Esophagus muscularis mucosa (tissue), 4 donors: ENCODE data around the gene EVI2B. TPM values are rescaled to one million over a fixed set of nuclear protein-coding genes. Genes with fewer than 3 reads are reported as not detected.

Experiments
- DNase-seq: peaks from one replicate; pipeline ENCODE4 v3.0.0-alpha.2; 2017; ENCODE audit errors: extremely low spot score
- H3K27ac ChIP-seq, 4 donors: fragments of 200-600 bp; sonication (generic); replicated peaks in 1 of 4; 1 replicate in 3 of 4; 2 replicates in 1 of 4; pipeline ENCODE4 v1.5.1; 2016 to 2019; ENCODE audit warnings: mild to moderate bottlenecking in 1 of 4
- H3K27me3 ChIP-seq, 4 donors: fragments of 200-600 bp; sonication (generic); one replicate each; pipeline versions ENCODE4 v1.5.1 to v1.6.0; 2016 to 2019
- H3K36me3 ChIP-seq, 4 donors: fragments of 200-600 bp; sonication (generic); one replicate each; pipeline ENCODE4 v1.5.1; 2016 to 2019
- H3K4me1 ChIP-seq, 4 donors: fragments of 200-600 bp; sonication (generic); one replicate each; pipeline ENCODE4 v1.5.1; 2016 to 2019
- H3K4me3 ChIP-seq, 4 donors: fragments of 200-600 bp; sonication (generic); 1 replicate in 2 of 4; 2 replicates in 2 of 4; pipeline ENCODE4 v1.5.1; 2016 to 2019; ENCODE audit warnings: mild to moderate bottlenecking in 4 of 4, moderate library complexity in 1 of 4
- H3K9me3 ChIP-seq, 4 donors: fragments of 200-600 bp; sonication (generic); 1 replicate in 3 of 4; 2 replicates in 1 of 4; pipeline ENCODE4 v1.5.1; 2016 to 2019
- EP300 ChIP-seq: sonication (generic); formaldehyde crosslinking; IDR thresholded peaks from one replicate; pipeline ENCODE4 v1.6.1; 2017; ENCODE audit warnings: antibody characterized with exemption
- POLR2A ChIP-seq: fragments of 450-650 bp; IDR thresholded peaks from one replicate; pipeline ENCODE4 v1.6.1; 2017; ENCODE audit warnings: antibody characterized with exemption, moderate library complexity, mild to moderate bottlenecking, low read depth
- POLR2AphosphoS5 ChIP-seq, 2 donors: sonication (generic); formaldehyde crosslinking; IDR thresholded peaks; one replicate each; pipeline ENCODE4 v1.6.1; 2017; ENCODE audit warnings: antibody characterized with exemption in 2 of 2
- WGBS: methylation state at CpG from one replicate; pipeline ENCODE4 v1.1.5; 2018; 5-methylcytosine and 5-hydroxymethylcytosine counted together
- intact Hi-C: fragments of 100-400 bp; cut with DNase I; formaldehyde crosslinking; loops from one replicate; pipeline ENCODE4 v1.15.1; 2023
- total RNA-seq, 4 donors: library from RNA; depleted of rRNA; stranded (reverse); fragments of >200 nt; gene quantifications; one replicate each; pipeline versions ENCODE4 v1.1.0 to v1.2.1, GENCODE V29; 2016
- TF ChIP-seq, protein P1 (sequence below), 3 experiments: fragments of 200-600 bp in 2 of 3; fragments of 450-650 bp in 1 of 3; sonication (generic) in 2 of 3; IDR thresholded peaks; one replicate each; pipeline ENCODE4 v1.5.1; 2017 to 2019; ENCODE audit warnings: antibody characterized with exemption in 3 of 3, mild to moderate bottlenecking in 2 of 3, moderate library complexity in 1 of 3

EVI2B gene
- total RNA-seq, 4 donors from 2014 or later = 4.3 to 14.2 (median 7.9) TPM

DNA sequence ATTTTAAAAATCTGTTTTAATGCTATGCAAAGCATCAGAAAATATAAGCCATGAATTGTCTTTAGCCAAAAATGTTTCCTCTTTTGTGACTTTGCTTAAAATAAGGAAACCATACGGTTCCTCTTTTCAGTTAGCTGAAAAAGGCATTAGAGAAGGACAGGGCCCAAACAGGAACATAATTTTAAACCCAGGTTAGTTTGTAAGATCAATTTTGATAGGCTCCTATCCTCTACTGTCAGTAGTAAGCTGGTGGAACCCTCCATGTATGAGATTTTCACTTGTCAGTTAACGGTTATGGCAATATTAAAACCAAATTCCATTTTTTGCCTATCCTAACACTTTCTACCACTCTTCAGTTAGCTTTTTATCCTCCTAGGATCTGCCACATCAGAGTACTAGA, 4.3 kb downstream of the EVI2B start:
- Histone ChIP-seq H3K9me3 (no peaks in the 10 kb centered on the region), H3K27ac (peak overlapping the region in 3 of 4 donors; percentile 2 to 20 (median 11)), H3K4me3 (no peak overlapping the region), H3K36me3 (peaks cover 0 to 7% (median 2%) of the 10 kb centered on the region in 4 donors), H3K4me1 (no peaks in the 10 kb centered on the region), H3K27me3 (no peaks in the 10 kb centered on the region)
- intact Hi-C loops = no loop called here
- no peak for DNase-seq
- 75% methylated on average over 2 of the region's 2 CpGs for WGBS
- TF ChIP-seq EP300 (no peak), POLR2AphosphoS5 (IDR thresholded peaks at IDR 0.05) (no peak), POLR2A (no peak)
- TF ChIP-seq, protein P1, sequence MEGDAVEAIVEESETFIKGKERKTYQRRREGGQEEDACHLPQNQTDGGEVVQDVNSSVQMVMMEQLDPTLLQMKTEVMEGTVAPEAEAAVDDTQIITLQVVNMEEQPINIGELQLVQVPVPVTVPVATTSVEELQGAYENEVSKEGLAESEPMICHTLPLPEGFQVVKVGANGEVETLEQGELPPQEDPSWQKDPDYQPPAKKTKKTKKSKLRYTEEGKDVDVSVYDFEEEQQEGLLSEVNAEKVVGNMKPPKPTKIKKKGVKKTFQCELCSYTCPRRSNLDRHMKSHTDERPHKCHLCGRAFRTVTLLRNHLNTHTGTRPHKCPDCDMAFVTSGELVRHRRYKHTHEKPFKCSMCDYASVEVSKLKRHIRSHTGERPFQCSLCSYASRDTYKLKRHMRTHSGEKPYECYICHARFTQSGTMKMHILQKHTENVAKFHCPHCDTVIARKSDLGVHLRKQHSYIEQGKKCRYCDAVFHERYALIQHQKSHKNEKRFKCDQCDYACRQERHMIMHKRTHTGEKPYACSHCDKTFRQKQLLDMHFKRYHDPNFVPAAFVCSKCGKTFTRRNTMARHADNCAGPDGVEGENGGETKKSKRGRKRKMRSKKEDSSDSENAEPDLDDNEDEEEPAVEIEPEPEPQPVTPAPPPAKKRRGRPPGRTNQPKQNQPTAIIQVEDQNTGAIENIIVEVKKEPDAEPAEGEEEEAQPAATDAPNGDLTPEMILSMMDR (IDR thresholded peaks at IDR 0.05) = no peak

DNA sequence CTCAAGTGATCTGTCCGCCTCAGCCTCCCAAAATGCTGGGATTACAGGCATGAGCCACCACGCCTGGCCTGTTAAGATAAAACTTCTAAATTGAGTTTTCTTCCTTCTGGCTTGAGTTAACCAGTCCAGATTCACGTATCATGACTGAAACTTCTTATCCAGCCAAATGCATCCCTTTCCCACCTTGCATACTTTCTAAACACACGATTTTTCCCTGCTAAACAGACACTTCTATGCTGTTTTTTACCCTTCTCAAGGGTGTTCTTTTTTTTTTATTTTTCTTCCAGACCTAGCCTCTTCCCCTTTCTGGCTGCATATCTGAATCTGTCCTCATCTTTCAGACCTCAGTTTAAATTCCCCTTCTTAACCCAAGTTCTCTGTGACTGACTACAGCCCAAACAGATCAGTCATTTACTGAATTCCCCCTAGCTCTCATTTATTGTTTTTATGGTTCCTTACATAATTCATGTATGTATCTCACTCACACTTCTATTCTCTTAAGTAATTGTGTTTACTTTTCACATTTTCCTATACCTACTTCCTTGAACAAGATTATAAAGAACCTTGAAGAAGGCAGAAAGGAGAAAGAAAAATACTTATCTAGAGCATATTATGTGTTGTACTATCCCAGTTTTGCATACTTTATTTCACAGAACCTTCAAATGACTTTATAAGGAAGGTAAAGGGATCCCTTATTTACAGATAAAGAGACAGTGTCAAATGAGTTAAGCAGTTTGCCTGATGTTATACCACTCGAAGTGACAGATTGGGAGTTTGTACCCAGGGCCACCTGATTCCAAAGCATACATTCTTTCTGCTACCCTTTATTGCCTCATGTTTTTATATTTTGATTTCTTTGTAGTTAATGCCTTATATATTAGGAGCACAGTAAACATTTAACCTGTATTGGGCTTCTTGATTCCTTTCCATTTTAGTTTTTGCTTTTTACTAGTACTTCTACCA, 5.2 kb downstream of the EVI2B start:
- H3K27ac ChIP-seq = no peak overlapping the region
- 74% methylated on average over 5 of the region's 5 CpGs for WGBS
- intact Hi-C loops = no loop called here

DNA sequence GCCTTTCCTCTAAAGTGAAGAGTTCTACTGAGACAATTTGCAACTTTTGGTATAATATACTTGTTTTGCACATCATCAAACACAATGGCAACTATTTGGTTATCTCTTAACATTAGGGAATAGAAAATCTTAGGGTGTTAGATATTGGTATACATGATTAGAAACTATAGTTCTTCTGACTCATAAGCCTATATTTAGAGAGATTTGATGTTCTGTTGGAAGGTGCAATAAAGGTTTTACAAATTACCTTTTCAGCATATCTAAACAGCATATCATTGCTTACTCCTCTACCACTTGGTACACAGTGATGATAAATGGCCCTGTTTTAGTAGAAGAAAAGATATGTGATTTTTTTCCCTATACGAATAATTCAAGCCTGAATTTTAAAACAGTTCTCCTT, 6.2 kb downstream of the EVI2B start:
- Histone ChIP-seq H3K27me3 (no peaks in the 10 kb centered on the region), H3K4me1 (no peaks in the 10 kb centered on the region), H3K4me3 (no peak overlapping the region), H3K9me3 (no peaks in the 10 kb centered on the region), H3K36me3 (peaks cover 0 to 12% (median 2%) of the 10 kb centered on the region in 4 donors), H3K27ac (no peak overlapping the region)
- no peak for DNase-seq
- TF ChIP-seq POLR2A (no peak), EP300 (no peak), POLR2AphosphoS5 (IDR thresholded peaks at IDR 0.05) (no peak)
- TF ChIP-seq, protein P1 (IDR thresholded peaks at IDR 0.05) = no peak
- intact Hi-C loops = no loop called here
- 81% methylated on average over 1 of the region's 1 CpG for WGBS

More for the DNA sequence above, 5.2 kb downstream of the EVI2B start:
- Histone ChIP-seq H3K27me3 (no peaks in the 10 kb centered on the region), H3K36me3 (peaks cover 0 to 12% (median 2%) of the 10 kb centered on the region in 4 donors), H3K9me3 (no peaks in the 10 kb centered on the region), H3K4me1 (no peaks in the 10 kb centered on the region), H3K4me3 (no peak overlapping the region)
- TF ChIP-seq POLR2A (no peak), POLR2AphosphoS5 (IDR thresholded peaks at IDR 0.05) (no peak), EP300 (no peak)
- TF ChIP-seq, protein P1 (IDR thresholded peaks at IDR 0.05) = no peak
- DNase-seq = no peak

DNA sequence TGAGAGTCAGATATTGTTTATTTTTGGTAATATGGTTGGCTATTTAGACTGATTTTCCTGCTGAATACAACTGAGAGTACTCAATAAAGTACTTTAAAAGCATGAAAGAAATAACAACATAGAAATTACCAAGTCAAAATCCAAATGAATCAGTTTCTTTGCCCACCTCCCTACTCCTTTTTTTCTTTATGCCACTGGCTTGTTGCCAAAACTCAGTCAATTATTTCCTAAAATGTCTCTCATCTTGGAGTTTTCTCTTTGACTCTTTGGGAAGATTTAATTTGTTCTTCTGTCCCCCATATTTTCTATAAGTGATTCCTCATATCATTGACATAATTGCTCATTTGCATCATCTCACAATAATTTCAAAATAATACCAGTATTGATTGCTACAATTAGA, 14.2 kb downstream of the EVI2B start:
- Histone ChIP-seq H3K36me3 (peaks cover 0 to 5% (median 0%) of the 10 kb centered on the region in 4 donors), H3K27me3 (no peaks in the 10 kb centered on the region), H3K9me3 (no peaks in the 10 kb centered on the region), H3K4me3 (no peak overlapping the region), H3K27ac (no peak overlapping the region), H3K4me1 (no peaks in the 10 kb centered on the region)
- intact Hi-C loops = no loop called here
- DNase-seq = no peak
- TF ChIP-seq, protein P1 (IDR thresholded peaks at IDR 0.05) = no peak
- TF ChIP-seq POLR2A = no peak
- TF ChIP-seq EP300 = no peak
- no peak for TF ChIP-seq POLR2AphosphoS5 (IDR thresholded peaks at IDR 0.05)
